Measurements from ENCODE around the gene RNF44.
"Not testable (repeated sequence)": the region's sequence is repeated elsewhere in the genome, so short reads cannot be mapped to it uniquely, and the experiment has no call there.

Gene RNF44

DNA sequence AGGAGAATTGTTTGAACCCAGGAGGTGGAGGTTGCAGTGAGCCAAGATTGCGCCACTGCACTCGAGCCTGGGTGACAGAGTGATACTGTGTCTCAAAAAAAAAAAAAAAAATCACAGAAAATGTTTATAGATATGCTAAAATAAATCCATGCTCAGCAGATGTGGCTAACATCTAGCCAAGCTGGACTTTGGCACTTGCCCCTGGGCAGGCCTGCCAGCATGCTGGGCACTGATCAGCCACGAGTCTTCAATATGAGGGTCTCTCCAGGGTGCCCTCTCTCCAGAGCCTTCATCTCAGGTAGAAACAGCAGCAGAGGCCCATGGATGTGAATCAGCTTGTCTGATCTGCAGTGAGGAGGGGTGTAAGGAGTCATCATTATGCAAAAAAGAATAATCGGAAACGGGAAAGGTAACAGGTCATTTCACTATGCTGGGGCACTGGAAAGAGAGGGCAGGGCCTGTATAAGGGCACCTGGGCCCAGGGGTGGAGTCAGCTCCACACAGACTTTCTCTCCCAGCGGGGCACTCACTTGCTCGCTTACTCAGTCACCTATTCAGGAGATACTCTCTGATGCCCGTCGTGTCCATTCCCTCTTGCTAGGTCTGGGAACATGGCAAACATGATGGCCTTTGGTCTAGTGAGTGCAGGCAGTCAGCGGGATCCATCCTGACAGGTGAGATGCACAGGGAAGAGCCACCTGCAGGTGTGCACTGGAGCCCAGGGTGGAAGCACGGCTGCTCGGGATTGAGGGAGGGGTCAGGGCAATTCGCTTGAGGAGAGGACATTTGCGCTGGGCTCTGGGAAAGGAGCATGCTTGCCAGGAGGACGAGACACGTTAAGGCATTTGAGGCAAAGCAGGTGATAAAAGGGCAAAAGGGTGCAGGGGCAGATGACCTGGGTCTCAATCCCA is 17.1 kb downstream of the RNF44 start:
- DNase-seq (ENCODE audit: low read depth) = no peak

DNA sequence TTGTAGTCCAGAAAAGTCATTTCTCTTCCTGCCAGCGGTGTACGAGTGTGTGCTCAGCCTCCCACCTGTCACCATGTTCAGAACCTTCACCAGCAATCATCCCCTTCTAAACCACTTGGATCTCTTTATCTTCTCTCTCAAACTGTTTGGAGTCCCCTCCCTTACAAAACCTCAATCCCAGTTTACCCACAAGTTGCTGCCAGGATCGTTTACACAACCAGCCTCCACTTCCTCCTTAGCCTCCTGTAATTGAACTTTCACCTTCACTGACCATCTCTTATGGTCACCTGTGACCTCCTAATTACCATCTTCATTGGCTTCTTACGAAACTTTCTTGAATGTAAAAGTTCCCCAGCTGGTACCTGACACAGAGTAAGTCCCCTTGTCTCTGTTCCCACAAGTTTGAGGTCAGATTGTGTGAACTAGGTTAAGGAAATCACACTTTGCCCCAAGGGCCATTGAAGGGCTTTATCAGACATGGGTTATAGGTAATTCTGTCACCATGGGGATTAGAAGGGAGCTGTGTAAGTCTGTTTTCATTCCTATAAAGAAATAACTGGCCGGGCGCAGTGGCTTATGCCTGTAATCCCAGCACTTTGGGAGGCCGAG is 20.0 kb downstream of the RNF44 start:
- no peak for DNase-seq (ENCODE audit: low read depth)

DNA sequence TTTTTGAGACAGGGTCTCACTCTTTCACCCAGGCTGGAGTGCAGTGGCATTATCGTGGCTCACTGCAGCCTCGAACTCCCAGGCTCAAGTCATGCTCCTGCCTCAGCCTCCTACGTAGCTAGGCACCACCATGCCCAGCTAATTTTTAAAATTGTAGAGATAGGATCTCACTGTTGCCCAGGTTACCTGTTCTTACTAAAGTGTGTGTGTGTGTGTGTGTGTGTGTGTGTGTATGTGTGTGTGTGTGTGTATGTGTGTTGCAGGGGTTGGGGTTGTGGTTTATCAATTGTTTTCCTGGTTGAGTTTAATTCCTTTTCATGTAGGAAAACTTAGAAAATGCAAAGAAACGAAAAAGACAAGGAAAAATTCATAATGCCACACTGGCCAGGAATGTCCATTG is 21.8 kb downstream of the RNF44 start:
- no peak for DNase-seq (ENCODE audit: low read depth)

DNA sequence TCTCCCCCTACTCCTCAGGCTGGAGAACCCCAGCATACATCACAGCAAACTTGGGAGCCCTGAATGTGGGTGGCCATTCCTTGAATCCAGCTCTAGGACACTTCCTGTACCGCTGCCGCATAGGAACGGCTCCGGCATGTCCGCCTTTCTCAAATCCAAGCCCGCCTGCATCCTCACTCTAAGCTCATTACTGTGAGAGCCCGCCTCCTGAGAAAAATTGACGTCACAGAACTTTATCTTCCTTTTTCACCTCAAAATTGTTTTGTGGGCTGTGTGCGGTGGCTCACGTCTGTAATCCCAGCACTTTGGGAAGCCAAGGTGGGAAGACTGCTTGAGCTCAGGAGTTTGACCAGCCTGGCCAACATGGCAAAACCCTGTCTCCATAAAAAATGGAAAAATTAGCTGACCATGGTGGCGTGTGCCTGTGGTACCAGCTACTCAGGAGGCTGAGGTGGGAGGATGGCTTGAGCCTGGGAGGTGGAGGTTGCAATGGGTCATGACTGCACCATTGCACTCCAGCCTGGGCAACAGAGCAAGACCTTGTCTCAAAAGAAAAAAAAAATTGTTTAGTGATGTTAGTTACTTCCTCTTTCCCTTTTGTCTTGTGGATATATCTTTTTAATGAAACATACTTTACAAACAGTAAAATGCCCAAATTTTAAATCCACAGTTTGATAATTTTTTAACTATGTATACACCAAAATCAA is 22.8 kb downstream of the RNF44 start:
- DNase-seq (ENCODE audit: low read depth) = no peak

DNA sequence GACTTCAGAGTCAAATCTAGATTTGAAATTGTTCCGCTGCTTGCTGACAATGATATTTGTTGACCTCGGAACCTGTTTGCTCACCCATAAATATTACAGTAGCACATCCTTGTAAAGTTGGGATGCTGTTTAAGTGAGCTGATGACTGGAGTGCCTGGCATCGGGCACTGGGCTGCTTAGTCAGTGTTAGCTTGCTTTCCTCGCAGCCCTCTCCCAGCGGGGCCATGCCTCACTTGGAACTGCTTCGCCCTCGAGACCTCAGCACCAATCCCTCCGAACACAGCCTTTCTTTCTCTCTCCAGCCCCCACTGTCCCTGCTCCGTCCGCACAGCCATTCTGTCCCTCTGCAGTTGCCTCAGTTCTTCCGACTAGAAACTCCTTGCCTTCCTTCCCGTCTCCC is 23.4 kb downstream of the RNF44 start:
- DNase-seq (ENCODE audit: low read depth) = no peak

DNA sequence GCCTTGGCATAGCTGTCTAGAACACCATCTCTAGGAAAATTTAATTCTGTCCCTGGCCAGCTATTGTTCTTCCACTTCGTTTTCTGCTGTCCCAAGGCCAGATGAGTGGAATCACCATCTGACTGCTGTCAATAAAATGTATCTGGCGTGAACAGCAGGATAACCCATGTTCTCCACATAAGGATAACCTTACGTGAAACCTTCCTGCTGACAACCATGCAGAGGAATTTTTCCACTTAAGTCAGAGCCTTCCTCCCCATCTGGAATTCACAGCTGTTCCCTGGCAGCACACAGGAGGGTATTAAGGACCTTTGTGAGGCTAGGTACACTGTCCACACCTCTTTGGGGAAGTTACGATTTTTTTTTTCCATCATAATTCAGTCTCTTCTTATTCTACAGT is 28.6 kb downstream of the RNF44 start:
- peak; percentile 11 for DNase-seq (ENCODE audit: low read depth)

DNA sequence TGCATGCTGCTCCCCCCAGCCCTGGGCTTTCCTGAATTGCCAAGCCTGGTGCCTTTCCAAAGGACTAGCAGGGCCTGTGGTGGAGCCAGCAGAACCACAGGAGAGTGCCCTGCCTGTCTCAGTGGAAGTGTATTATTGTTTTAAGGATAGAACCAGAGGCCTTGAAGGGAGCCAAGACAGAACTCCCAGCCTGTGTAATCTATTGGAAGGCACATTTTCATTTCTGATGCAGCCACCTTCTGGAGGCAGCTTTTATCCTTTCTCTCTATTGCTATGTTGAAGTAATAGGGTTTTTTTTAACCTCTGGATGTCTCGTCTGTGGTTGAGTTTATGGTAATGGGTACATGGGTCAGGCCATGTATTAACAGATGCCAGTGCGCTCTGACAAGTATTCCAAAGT is 29.3 kb downstream of the RNF44 start:
- no peak for DNase-seq (ENCODE audit: low read depth)

DNA sequence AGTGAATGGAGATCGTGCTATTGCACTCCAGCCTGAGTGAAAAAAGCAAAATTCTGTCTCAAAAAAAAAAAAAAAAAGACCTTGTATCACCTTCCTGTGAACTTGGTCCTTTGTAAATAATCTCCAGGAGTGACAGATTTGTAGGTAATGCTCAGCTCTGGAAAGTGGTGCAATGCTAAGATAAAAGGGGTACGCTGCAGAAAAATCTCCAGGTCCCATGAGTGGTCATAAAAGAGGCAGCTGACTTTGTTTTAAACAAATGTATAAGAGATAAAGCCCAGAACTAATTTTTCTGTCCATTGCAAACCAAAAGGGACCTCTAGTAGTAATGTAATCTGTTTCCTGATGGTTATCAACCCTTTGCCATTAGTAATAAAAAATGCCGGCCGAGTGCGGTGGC is 33.7 kb downstream of the RNF44 start:
- no peak for DNase-seq (ENCODE audit: low read depth)

DNA sequence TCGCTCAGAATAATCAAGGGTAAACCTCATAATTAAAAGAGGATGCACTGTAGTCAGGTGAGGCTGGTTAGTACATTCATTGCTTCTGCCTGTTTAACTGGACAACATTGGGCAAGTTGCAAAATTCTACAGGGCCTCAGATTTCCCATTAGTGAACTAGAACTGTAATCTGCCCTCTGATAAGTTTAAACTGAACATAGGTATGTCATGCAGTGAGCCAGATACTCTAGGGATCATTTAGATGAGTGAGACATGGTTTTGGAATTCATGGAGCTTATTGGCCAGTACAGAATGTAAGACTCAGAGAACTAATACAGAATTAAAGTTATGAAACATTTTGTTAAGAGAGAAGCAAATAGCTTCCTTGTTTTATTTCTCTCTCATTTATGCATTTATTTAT is 35.9 kb downstream of the RNF44 start:
- DNase-seq (ENCODE audit: low read depth) = peak; percentile 91

DNA sequence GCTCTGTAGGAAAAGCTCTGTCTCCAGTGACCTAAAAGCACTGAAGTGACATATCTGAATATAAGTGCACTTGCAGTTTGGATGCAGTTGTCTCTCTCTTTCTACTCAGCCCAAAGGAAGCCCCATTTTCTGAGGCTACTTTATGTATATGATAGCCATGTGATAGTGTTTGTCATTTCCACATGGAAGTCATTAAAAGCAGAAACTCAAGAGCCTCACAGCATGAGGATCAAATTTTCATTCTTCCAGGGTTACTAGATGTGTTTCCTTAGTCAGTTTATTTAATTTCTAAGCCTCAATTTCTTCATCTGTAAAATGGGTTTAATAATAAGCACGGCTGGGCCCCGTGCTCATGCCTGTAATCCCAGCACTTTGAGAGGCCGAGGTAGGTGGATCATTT is 36.7 kb downstream of the RNF44 start:
- no peak for DNase-seq (ENCODE audit: low read depth)

DNA sequence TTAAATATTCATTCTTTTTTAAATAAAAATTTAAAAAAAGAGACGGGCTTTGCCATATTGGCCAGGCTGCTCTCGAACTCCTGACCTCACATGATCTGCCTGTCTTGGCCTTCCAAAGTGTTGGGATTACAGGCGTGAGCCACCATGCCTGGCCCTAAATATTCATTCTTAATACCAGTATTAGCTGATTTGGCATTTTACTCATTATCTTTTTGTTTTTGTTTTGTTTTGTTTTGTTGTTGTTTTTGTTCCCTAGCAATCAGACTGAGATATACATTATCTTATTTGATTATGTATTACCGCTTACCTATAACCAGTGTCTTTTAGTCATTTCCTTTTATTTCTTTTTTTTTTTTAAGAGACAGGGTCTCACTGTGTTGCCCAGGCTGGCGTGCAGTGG is 37.9 kb downstream of the RNF44 start:
- DNase-seq (ENCODE audit: low read depth) = no peak

DNA sequence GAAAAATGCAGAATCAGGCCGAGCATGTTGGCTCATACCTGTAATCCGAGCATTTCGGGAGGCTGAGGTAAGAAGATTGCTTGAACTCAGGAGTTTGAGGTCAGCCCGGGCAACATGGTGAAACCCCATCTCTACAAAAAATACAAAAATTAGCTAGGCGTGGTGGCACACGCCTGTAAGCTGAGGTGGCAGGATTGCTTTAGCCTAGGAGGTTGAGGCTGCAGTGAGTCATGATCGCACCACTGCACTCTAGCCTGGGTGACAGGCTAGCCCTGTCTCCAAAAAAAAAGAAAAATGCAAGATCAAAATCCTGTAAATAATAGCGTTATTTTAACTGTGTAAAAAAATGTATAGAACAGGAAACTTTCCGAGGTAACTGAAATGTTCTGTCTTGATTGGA is 39.4 kb downstream of the RNF44 start:
- DNase-seq (ENCODE audit: low read depth) = peak; percentile 16

DNA sequence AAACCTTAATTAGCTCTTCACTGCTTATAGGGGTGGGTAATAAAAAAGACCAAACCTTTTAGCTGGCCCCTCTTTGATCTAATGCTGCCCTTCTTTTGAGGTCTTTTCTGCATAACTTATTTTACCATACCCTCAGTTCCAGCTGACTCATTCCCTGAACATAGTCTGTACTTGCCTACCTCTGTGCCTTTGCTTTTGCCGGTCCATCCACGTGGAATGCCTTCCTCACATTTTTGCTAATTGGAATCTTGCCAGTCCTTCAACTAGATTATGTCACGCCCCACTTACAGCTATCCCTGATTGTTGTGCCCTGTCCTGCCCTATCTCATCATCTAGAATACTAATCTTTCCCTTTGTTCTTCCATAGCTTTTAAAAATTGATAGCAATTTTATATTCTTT is 44.8 kb downstream of the RNF44 start:
- DNase-seq (ENCODE audit: low read depth) = peak; percentile 43

DNA sequence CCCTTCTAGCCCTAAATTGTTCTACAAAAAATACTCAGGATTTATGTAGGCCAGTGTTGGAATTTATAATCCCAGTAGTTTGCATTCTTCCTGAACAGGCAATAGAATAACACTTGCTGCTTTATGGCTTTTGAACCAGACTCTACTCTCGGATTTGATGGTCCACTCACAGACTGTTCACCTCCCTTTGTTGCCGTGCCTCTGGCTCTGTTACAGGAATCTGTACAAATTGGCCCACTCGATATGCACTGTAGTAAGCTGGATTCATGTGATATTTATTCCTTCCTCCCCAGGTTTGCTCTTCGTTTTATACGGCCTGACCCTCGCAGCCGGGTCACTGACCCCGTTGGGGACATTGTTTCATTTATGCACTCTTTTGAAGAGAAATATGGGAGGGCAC is 45.3 kb downstream of the RNF44 start:
- no peak for DNase-seq (ENCODE audit: low read depth)

DNA sequence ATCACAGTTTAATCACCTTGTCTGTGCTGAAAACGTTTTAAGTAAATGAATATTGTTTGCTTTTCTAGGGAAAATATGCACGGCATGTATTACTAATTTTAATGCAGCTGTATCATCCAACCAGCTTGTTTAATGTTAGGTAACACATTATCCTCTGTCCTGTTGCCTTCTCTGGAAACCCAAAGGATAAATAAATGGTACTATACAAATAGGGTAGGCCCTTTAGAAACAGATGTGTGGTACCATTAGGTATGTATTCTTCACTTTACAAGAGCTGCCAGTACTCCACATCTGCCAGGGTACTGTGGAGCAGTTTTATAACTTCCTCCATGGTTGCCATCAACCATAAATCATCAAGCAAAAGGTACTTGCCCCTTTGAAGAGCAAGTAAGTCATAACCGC is 46.1 kb downstream of the RNF44 start:
- no peak for DNase-seq (ENCODE audit: low read depth)

DNA sequence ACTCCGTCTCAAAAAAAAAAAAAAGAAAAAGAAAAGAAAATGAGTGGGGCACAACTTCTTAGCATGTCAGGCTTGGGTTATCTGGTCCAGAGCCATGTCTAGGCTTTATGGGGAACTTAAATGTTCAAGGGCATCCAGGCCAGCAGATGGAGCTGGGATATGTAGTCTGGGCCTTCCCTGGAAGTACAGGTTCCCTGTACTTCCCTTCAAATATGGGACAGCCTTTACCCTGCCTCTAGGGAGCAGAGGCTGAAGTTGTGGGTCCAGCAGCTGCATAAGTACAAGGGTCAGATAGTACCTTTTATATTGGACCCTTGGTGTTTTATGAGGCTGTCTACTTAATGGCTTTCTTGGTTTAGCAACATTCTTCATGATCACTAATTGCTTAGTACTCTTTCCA is 46.9 kb downstream of the RNF44 start:
- no peak for DNase-seq (ENCODE audit: low read depth)

DNA sequence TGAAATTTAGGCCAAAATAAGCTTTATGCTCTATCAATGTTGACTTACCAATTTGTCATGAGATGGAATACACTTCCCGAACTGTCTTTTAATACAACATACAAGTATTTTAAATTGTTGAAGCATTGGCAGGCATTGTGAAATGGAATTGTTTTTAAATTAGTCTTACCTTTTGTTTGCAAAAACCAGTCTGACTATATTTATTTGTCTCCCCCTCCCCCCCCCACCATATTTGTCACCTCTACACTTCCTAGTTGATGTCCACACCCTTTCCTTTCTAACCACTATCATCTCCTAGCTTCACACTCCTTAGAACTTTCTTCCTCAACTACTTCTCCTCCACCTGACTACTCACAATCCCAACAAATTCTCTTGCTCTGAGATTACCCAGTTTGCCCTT is 48.1 kb downstream of the RNF44 start:
- DNase-seq (ENCODE audit: low read depth) = no peak

DNA sequence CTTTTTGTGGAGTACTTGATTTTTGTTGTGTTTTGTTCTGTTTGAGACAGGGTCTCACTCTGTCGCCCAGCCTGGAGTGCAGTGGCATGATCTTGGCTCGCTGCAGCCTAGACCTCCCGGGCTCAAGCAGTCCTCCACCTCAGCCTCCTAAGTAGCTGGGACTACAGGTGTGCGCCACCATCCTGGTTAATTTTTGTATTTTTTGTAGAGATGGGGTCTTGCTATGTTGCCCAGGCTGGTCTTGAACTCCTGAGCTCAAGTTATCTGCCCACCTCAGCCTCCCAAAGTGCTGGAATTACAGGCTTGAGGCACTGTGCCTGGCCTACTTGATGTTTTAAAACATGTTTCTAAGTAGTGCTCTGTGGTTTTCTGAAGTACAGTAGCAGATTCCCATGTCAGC is 50.0 kb downstream of the RNF44 start:
- not testable (repeated sequence) for DNase-seq (ENCODE audit: low read depth)

DNA sequence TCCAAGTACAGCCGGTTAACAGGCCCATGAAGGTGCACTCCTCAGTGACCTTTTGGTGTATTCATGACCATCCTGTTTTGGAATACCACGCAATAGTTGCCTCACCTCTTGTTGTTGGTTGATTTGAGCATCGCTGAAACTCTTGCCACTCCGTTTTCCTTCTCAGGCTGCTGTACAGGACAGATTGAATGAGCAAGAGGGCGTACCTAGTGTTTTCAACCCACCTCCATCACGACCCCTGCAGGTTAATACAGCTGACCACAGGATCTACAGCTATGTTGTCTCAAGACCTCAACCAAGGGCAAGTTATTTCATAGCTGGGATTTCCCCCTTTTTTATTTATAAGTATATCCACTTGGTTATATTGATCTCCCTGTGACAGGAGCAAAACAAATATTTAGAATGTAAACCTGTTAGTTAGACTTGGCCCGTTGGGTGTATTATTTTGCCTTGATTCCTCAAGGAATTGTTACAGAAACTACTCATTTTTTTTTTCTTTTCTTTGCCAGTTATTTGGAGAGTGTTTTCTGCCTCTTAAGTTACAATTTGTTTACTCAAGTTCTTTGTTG is 50.9 kb downstream of the RNF44 start:
- no peak for DNase-seq (ENCODE audit: low read depth)

DNA sequence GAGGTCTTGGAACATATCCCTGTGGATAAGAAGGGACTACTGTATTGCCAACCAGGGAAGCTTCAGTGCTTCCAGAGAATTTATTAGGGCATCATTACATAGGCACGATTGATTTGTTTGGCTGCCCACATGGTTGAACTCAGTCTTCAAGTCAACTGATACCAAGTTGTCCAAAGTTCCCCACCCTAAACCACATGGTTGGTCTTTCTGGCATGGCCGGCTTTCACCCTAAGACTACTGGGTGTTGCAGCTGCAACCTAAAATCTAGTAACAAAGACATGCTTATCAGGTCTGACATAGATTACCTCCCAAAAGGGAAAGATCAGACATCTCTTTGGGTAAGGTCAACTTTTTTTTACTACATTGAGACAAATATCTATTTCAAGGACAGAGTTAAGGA is 52.0 kb downstream of the RNF44 start:
- DNase-seq (ENCODE audit: low read depth) = no peak

DNA sequence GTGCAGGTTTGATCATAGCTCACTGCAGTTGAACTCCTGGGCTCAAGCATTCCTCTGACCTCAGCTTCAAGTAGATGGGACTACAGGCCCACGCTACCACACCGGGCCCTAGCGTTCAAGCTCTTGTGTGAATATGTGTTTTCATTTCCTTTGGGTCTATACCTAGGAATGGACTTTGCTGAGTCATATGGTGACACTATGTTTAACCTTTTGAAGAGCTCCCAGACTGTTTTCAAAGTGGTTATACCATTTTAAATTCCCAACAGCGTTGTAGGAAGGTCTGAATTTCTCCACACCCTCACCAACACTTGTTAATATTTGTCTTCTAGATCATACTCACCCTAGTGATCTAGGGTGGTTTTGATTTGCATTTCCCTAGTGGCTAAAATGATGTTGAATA is 55.5 kb downstream of the RNF44 start:
- DNase-seq (ENCODE audit: low read depth) = no peak

Measured in amniotic epithelial cell (primary cell).